Rectal smooth muscle tissue (tissue), 1 donor: ENCODE measurements around the gene CCM2.

ENCODE experiments used
- H3K27ac ChIP-seq: one replicate; pipeline ENCODE4 v1.7.0; 2013; ENCODE audit warnings: low read depth, low read length, inconsistent platforms
- H3K27me3 ChIP-seq: one replicate; pipeline ENCODE4 v1.7.0; 2013; ENCODE audit warnings: low read length; ENCODE audit not compliant: control insufficient read depth, insufficient read depth
- H3K36me3 ChIP-seq: one replicate; pipeline ENCODE4 v1.7.0; 2013; ENCODE audit warnings: low read length; ENCODE audit not compliant: control insufficient read depth, insufficient read depth
- H3K4me1 ChIP-seq: one replicate; pipeline ENCODE4 v1.7.0; 2013; ENCODE audit warnings: low read length; ENCODE audit not compliant: control insufficient read depth, insufficient read depth
- H3K4me3 ChIP-seq: one replicate; pipeline ENCODE4 v1.7.0; 2013; ENCODE audit warnings: low read length
- H3K9ac ChIP-seq: one replicate; pipeline ENCODE4 v1.7.0; 2013; ENCODE audit warnings: low read length

Gene CCM2

DNA sequence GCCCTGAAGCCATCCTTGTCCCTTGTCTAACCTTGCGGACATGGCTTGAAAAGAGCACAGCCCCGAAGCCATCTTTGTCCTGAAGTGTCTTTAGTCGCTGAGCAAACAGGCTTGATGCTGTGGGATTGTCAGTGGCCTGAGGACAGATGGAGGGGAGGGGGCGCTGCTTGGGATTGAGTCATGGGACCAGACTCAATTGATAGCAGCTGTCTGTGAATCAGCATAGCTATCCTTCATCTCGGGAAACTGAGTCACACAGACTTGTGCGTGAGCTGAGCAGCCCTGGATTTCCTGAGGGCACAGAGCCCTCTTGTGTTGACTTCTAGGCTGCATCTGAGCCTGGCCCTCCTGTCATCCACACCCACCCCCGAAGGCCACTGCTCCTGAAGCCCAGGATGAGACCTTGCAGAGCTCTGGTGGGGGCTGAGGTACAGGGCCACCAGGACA, 35.6 kb upstream of the CCM2 start:
- Histone ChIP-seq H3K9ac (no peak overlapping the region), H3K27ac (no peak overlapping the region)

DNA sequence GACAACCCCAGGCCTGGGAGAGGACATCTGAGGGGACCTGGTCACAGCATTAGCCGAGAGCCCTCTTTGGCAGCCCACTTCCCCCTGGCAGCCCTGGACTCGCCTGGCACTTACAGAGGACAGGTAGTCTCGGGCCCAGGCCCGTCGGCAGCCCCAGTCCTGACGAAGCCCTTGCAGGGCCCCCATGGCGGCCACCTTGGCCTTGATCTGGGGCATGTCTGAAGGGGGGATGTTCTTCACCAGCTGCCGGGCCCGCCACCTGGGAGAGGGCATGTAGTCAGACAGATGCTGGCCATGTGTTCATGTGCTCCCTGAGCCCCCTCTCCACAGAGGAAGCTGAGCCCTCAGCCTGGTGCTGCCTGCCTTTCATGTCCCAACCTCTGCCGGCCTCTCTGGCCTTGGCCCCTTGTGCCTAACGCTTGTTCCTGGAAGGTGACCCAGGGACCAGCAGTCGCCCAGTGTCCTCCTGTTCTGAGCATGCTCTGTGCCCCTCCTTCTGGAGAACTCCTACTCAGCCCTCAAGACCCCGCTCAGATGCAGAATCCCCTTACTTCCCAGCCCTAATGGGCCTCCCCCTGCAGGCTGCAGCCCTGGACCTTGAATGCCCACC, 35.1 kb upstream of the CCM2 start:
- Histone ChIP-seq H3K9ac (no peak overlapping the region), H3K27ac (no peak overlapping the region), H3K36me3 (no peaks in the 10 kb centered on the region), H3K4me1 (no peaks in the 10 kb centered on the region), H3K27me3 (peaks cover 6% of the 10 kb centered on the region), H3K4me3 (no peak overlapping the region)

More for the DNA sequence above, 35.6 kb upstream of the CCM2 start:
- no peaks in the 10 kb centered on the region for H3K4me1 ChIP-seq
- no peaks in the 10 kb centered on the region for H3K36me3 ChIP-seq
- H3K4me3 ChIP-seq, result no peak overlapping the region
- peaks cover 6% of the 10 kb centered on the region for H3K27me3 ChIP-seq

DNA sequence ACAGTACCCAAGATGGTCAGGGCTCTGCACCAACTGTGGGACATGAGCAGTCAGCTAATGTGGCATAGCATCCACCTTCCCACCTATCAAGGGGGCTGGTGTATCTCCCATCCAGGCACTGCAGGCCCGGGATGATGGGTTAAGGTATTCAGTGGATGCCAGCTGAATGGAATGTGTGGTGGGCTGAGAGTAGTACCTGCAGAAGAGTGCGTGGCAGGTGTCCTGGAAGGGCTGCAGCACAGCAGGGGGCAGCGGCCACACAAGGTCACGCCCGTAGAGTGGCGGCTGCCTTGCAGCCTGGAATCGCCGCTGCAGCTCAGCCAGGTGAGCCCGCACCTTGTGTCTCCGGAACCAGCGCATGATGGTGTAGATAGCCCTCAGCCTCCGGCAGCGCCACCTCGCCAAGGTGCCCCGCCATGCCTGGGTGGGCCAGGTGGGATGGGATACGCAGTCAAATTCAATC, 34.5 kb upstream of the CCM2 start:
- Histone ChIP-seq H3K4me3 (no peak overlapping the region), H3K27ac (no peak overlapping the region), H3K36me3 (no peaks in the 10 kb centered on the region), H3K9ac (no peak overlapping the region), H3K27me3 (peaks cover 6% of the 10 kb centered on the region), H3K4me1 (no peaks in the 10 kb centered on the region)

DNA sequence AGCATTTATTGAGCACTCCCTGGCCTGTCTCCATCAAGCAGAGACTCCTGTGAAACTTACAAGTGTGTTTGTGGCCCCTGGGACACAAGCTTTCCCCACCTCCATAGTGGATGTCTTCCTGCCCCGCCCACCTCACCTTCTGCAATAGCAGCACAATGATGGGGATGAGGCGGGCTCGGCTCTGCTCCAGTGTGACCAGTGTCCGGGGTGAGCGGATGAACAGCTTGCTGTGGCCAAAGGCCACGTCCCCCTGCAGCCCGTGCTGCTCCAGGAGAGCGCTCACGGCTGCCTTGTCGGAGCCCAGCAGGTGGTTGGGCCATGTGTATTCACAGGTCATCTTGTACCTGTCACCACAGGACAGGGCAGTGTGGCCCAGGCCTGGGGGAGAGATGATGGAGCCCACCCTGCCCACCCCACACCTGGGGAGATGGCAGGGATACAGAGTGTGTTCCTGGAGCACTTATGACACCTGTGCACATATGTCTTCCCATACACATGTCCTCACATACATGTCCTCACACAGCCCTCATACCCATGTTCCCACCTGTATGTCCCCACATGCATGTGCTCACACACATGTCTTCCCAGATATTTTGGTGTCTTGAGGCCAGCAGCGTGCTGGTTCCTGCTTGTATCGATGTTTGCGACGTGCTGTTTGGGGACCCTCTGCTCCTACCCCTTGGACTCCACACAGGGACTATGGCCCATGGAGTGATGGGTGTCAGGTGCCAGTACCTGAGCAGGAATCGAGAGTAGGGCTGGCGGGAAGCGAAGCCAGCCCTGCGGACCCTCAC, 33.9 kb upstream of the CCM2 start:
- Histone ChIP-seq H3K27ac (no peak overlapping the region), H3K27me3 (peaks cover 6% of the 10 kb centered on the region), H3K4me3 (no peak overlapping the region), H3K4me1 (no peaks in the 10 kb centered on the region), H3K9ac (no peak overlapping the region), H3K36me3 (no peaks in the 10 kb centered on the region)

DNA sequence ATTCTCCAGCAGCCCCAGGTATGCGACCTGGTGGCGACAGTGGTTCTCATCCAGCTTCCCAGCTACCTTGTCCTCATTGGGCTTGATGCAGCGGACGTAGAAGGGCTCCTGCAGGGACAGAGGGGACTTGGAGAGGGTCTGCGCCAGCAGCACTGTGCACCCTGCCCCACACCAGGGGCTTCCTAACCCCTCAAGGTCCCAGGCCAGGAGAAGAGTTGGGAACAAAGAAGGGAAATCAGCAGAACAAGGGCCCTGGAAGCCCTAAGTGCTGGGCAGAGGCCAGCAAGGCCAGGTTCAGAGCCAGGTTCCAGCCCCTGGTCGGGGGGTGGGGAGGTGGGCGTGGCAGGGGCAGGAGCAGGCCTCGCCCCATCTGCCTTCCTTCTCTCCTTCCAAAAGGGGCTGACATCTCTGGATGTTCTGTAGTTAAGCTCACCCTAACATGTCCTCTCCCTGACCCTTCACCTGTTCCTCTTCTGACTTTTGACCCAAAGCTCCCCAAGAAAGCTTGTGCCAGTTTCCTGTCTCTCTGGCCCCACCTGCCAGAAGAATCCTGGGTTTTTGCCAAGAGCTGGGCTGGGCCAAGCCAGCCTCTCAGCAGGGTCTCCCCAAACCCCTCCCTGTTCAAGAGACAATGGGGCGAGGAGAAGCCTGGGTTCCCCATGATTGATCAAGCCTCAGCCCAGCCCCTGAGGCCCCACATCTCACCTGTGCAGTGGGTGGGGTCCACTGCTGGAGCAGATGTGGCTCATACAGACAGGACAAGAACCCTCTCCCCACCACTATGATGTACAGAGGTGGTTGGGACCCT, 33.1 kb upstream of the CCM2 start:
- H3K27me3 ChIP-seq, result peaks cover 4% of the 10 kb centered on the region
- no peaks in the 10 kb centered on the region for H3K4me1 ChIP-seq
- H3K4me3 ChIP-seq, result no peak overlapping the region
- no peaks in the 10 kb centered on the region for H3K36me3 ChIP-seq
- H3K27ac ChIP-seq, result no peak overlapping the region
- H3K9ac ChIP-seq, result no peak overlapping the region

DNA sequence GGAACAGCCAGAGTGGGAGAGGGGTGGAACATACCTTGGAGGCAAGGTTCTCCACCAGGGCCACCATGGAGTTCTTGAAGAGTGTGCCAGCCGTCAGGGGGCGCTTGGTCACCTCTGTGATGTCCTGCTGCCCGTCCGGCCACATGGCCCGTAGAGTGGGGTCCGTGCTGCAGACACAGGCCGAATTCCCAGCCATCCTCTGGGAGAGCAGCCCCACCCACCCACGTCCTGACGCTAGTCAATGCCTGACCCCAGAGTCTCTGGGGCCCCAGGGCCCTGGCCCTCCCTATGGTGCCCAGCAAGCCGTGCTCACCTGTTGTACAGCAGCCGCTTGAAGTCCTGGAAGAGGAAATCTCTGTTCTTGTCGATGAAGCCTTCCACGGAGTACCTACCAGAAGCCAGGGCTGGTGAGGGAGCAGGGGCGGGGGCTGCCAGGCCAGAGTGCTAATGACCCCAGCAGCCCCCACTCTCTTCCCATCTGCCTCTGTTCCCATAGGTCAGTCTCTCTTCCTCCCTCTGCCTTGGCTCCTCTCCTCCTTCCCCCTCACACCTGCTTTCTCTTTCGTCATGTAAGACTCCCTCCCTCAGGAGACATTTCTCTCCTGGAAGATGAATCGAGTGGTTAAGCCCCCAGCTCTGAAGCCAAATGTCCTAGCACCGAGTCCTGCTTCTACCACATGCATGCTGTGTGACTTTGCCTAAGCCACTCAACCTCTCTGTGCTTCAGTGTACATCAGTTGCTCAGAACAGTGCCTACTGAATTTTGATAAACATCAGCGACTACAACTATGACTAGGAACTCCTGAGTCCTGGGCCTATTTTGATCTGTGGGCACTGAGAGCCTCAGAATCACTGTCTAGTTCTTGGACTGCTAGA, 32.2 kb upstream of the CCM2 start:
- no peak overlapping the region for H3K4me3 ChIP-seq
- H3K9ac ChIP-seq, result no peak overlapping the region
- peaks cover 2% of the 10 kb centered on the region for H3K27me3 ChIP-seq
- no peak overlapping the region for H3K27ac ChIP-seq
- no peaks in the 10 kb centered on the region for H3K4me1 ChIP-seq
- no peaks in the 10 kb centered on the region for H3K36me3 ChIP-seq

DNA sequence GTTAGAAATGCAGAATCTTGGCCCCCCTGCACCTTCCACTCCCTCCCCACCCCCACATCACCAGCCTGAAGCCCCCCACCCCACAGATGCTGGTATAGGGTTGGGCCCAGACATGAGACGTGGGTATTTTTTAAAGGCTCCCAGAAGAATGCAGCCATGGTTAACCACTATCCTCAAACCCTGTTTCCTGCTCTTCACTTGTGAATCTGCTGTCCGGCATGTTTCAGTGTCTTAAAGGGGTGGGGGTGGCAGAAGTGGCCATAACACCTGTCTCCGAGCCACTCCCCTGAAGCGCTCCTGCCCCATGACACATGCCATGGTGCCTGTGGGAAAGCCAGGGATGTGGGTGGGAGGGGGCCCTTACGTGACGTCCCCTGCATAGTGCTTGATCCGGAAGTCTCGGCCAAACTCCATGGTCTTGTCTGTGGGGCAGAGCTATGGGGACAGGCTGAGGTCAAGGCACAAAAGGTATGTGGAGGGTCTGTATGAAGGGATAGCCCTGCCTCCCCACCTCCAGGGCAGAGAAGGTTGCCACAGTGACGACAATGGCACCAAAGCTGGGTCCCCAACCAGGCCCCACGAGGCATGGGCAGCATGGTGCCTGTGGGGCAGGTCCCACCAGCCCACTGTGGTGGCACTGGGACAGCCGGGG, 30.8 kb upstream of the CCM2 start:
- no peaks in the 10 kb centered on the region for H3K36me3 ChIP-seq
- H3K9ac ChIP-seq, result no peak overlapping the region
- H3K27ac ChIP-seq, result no peak overlapping the region
- peaks cover 2% of the 10 kb centered on the region for H3K27me3 ChIP-seq
- H3K4me3 ChIP-seq, result no peak overlapping the region
- no peaks in the 10 kb centered on the region for H3K4me1 ChIP-seq

DNA sequence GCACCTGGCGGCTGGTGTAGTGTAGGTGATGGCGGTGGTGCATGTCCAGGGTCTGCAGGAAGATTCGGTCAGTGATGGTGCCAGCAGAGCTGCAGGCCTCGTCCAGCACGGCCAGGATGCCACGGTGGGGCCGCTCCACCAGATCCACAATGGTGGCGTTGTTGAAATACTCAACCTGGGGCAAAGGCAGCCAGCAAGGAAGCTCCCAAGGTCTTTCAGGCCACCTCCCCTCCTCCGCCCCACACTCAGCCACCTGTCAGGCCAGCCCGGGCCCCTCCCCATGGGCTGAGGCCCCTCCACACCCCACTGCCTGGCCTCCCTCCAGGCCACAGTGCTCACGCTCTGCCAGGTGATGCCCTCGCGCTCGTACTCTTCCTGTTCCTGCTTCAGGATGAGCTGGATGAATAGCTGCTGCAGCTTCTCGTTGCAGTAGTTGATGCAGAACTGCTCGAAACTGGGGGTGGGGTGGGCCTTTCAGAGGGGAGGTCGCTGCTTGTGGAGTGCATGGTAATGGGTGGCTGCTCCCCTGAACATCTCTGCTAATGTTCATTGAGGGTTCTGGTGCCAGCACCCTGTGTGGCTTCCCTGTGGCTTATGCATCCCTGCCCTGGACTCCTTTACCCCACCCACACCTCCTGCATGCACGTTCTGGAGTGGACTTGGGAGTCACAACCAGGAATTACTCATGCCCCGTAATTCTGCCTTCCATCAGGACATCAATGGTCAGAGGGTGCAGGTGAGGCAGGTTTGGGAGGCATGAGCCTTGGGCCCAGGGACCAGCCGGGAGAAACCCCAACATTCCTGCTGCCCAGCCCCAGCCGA, 30.1 kb upstream of the CCM2 start:
- Histone ChIP-seq H3K4me3 (no peak overlapping the region), H3K4me1 (no peaks in the 10 kb centered on the region), H3K27me3 (peaks cover 2% of the 10 kb centered on the region), H3K27ac (no peak overlapping the region), H3K9ac (no peak overlapping the region), H3K36me3 (no peaks in the 10 kb centered on the region)

DNA sequence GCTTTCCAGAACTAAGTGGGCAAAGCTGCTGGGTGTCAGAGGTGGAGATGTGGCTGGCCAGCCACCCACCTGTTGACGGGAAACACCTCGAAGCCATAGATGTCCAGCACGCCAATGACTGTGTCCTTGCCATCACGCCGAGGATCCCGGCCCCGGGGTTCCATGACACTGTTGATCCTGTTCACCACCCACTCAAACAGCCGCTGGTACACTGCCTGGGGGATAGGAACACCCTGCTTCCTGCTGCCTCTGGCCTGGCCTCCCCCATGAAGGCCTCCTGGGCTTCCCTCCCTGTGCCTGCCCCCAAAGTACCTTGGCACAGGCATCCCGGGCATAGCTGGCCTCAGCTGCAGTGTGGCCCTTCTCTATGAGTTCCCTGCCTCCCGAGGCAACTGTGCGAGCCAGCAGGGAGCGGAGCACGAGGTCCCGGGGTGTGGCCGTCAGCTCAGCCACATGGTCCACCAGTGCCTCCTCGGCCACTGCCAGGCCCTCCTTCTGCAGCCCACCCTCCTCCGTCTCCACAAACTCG, 29.4 kb upstream of the CCM2 start:
- no peaks in the 10 kb centered on the region for H3K4me1 ChIP-seq
- no peaks in the 10 kb centered on the region for H3K36me3 ChIP-seq
- no peak overlapping the region for H3K27ac ChIP-seq
- H3K9ac ChIP-seq, result no peak overlapping the region
- peaks cover 2% of the 10 kb centered on the region for H3K27me3 ChIP-seq
- H3K4me3 ChIP-seq, result no peak overlapping the region

DNA sequence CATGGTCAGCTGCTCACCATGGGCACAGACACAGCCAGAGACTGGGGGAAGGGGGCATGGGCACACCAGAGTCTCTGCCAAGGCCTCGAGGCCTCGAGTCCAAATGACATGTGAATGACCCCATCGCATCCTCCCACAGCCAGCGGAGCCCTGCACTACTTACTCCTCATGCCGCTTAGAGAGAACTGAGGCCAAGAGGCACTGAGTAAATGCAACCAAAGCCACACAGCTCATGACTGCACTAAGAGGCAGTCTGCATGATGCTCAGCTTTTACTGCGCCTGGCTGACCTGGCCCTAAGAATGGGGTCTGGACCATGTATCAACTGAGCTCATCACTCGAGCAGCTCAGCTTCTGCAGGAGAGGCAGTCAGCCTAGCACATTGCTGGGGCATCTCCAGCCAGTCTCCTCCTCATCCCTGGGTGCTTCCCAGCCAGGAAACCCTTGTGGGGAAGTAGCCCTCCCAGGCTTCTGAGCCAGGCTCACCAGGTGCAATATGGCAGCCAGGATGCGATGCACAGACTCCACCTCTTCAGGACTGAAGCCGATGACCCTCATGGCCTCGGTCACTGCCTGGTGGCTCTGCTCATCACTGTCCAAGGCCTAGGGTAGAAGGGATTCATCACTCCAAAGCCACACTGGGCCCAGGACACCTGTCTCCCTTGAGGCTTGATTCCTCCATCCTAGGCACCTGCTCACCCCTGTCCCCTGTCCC, 28.7 kb upstream of the CCM2 start:
- no peak overlapping the region for H3K4me3 ChIP-seq
- H3K4me1 ChIP-seq, result no peaks in the 10 kb centered on the region
- peaks cover 2% of the 10 kb centered on the region for H3K27me3 ChIP-seq
- no peak overlapping the region for H3K27ac ChIP-seq
- no peak overlapping the region for H3K9ac ChIP-seq
- H3K36me3 ChIP-seq, result no peaks in the 10 kb centered on the region
